Prostate gland (tissue), 2 donors: Measurements from ENCODE around the gene FBXO44.

ENCODE experiments used
- POLR2A ChIP-seq: fragments of 450-650 bp; IDR thresholded peaks from one replicate; pipeline ENCODE4 v1.6.1; 2016; ENCODE audit warnings: antibody characterized with exemption, mild to moderate bottlenecking
- POLR2AphosphoS5 ChIP-seq: sonication (generic); formaldehyde crosslinking; IDR thresholded peaks from one replicate; pipeline ENCODE4 v1.6.1; 2017; ENCODE audit warnings: antibody characterized with exemption
- TF ChIP-seq, protein P1 (sequence below), 4 experiments: fragments of 200-600 bp in 2 of 4; fragments of 450-650 bp in 2 of 4; sonication (generic) in 2 of 4; IDR thresholded peaks; 1 replicate in 3 of 4; 2 replicates in 1 of 4; pipeline ENCODE4 v1.5.1; 2016 to 2019; ENCODE audit warnings: antibody characterized with exemption in 4 of 4, mild to moderate bottlenecking in 2 of 4, moderate library complexity in 2 of 4

DNA sequence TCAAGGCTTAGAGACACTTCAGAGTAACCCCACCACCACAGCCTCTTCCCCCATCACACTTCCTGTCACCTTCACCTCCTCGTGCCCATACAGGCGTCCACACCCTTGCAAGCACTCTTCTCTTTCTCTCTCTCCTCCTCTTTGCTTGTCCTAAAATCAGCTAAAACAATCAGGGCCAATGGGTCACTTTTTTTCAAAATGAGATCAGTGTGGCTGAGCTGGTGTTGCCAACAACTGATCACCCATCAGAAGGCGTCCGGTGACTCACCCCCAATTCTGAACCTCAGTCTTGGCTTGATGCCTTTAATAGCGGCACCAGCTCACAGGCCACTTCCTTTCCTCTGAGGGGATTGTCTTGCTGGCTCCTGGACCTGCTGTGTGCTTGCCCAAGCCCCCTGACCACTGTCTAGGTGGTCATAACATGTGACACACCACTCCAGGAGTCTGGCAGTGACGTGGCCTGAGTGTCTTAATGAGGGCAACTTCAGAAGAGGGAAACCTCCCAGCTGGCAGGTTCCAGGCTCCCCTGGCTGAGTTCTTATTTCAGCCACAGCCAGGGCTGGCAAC, 38.4 kb downstream of the FBXO44 start:
- TF ChIP-seq, protein P1, sequence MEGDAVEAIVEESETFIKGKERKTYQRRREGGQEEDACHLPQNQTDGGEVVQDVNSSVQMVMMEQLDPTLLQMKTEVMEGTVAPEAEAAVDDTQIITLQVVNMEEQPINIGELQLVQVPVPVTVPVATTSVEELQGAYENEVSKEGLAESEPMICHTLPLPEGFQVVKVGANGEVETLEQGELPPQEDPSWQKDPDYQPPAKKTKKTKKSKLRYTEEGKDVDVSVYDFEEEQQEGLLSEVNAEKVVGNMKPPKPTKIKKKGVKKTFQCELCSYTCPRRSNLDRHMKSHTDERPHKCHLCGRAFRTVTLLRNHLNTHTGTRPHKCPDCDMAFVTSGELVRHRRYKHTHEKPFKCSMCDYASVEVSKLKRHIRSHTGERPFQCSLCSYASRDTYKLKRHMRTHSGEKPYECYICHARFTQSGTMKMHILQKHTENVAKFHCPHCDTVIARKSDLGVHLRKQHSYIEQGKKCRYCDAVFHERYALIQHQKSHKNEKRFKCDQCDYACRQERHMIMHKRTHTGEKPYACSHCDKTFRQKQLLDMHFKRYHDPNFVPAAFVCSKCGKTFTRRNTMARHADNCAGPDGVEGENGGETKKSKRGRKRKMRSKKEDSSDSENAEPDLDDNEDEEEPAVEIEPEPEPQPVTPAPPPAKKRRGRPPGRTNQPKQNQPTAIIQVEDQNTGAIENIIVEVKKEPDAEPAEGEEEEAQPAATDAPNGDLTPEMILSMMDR (IDR thresholded peaks at IDR 0.05), result no peak
- TF ChIP-seq POLR2A, result no peak
- no peak for TF ChIP-seq POLR2AphosphoS5
